HG03097 (cell line): ENCODE measurements around the gene TMEM9B.
A peak's percentile ranks its signal among the peaks of the same experiment; 100 is the strongest.
"Not testable (repeated sequence)": the region's sequence is repeated elsewhere in the genome, so short reads cannot be mapped to it uniquely, and the experiment has no call there.

Experiments used
- ATAC-seq: cut with Tn5 transposase; IDR thresholded peaks from one replicate; pipeline ENCODE4 v1.9.1; 2021; ENCODE audit not compliant: unreplicated experiment, low FRiP score

TMEM9B gene

GRCh38 chr11:8964324-8965320, at the start of gene TMEM9B:
Gene TMEM9B (minus strand): TSS chr11:8964442. CDS start chr11:8964313, 129 bp downstream.
- ATAC-seq, result peak; percentile 80

GRCh38 chr11:9013373-9013772, 49.1 kb upstream of the TMEM9B start:
- no peak for ATAC-seq

GRCh38 chr11:9009538-9009937, 45.3 kb upstream of the TMEM9B start:
- ATAC-seq, result not testable (repeated sequence)

GRCh38 chr11:9008661-9009060, 44.4 kb upstream of the TMEM9B start:
- no peak for ATAC-seq

GRCh38 chr11:9008011-9008550, 43.8 kb upstream of the TMEM9B start:
- no peak for ATAC-seq

- ATAC-seq, result no peak
These were observed 40.8 kb upstream of the TMEM9B start for GRCh38 chr11:9005087-9005486.

GRCh38 chr11:9004183-9004926, 40.1 kb upstream of the TMEM9B start:
- no peak for ATAC-seq

- no peak for ATAC-seq
These were observed 39.4 kb upstream of the TMEM9B start, which contains the start of gene NRIP3 for GRCh38 chr11:9003573-9004182. Gene NRIP3 (minus strand): TSS chr11:9004001. CDS start chr11:9003935, 66 bp downstream.

- ATAC-seq, result no peak
These were observed 38.8 kb upstream of the TMEM9B start for GRCh38 chr11:9002920-9003572.

- no peak for ATAC-seq
These were observed 37.5 kb upstream of the TMEM9B start for GRCh38 chr11:9001736-9002135.

- no peak for ATAC-seq
These were observed 33.8 kb upstream of the TMEM9B start for GRCh38 chr11:8998017-8998416.

GRCh38 chr11:8997451-8997850, 33.2 kb upstream of the TMEM9B start:
- ATAC-seq, result no peak

GRCh38 chr11:8989453-8989852, 25.2 kb upstream of the TMEM9B start:
- ATAC-seq, result no peak

GRCh38 chr11:8988329-8989234, 24.3 kb upstream of the TMEM9B start:
- no peak for ATAC-seq

- ATAC-seq, result no peak
These were observed 23.2 kb upstream of the TMEM9B start for GRCh38 chr11:8987446-8987845.

GRCh38 chr11:8986772-8987171, 22.5 kb upstream of the TMEM9B start:
- not testable (repeated sequence) for ATAC-seq

GRCh38 chr11:8985462-8985861, 21.2 kb upstream of the TMEM9B start:
- ATAC-seq, result no peak

- ATAC-seq, result no peak
These were observed 19.3 kb upstream of the TMEM9B start for GRCh38 chr11:8983552-8983951.

GRCh38 chr11:8980485-8980884, 16.2 kb upstream of the TMEM9B start:
- ATAC-seq, result no peak
